H1 (cell line): Measurements from ENCODE around the gene SCN1B. TPM values are rescaled to one million over a fixed set of nuclear protein-coding genes. Genes with fewer than 3 reads are reported as not detected.

Experiments used
- CTCF ChIA-PET: fragments of 300-600 bp; sonication (Branson Sonifier 250); formaldehyde crosslinking; loops from one replicate; lab custom pipeline; 2021; ENCODE audit not compliant: partially characterized antibody; lab: Charles Lee
- POLR2A ChIA-PET: fragments of 300-600 bp; sonication (Branson Sonifier 250); formaldehyde crosslinking; loops from one replicate; lab custom pipeline; 2021; ENCODE audit warnings: inconsistent platforms; ENCODE audit not compliant: partially characterized antibody; lab: Charles Lee
- DNase-seq, 2 experiments: peaks; one replicate each; pipeline versions ENCODE4 v3.0.0 to v3.0.0-alpha.2; 2010 to 2022; ENCODE audit warnings: low spot score in 2 of 2, low read depth in 1 of 2, mixed read lengths in 1 of 2
- FAIRE-seq: peaks from 2 replicates; lab custom pipeline; 2011; peaks lifted over from hg19 to GRCh38; lab: Jason Lieb, UNC
- H2AFZ ChIP-seq: 2 replicates; pipeline ENCODE4 v1.8.1; 2012; ENCODE audit warnings: low read length, inconsistent platforms
- H2AK5ac ChIP-seq: 2 replicates; pipeline ENCODE4 v1.6.1; 2013; ENCODE audit warnings: low read depth, low read length
- H2BK120ac ChIP-seq: replicated peaks from 2 replicates; pipeline ENCODE3; 2013; ENCODE audit warnings: low read depth, low read length, inconsistent platforms
- H2BK12ac ChIP-seq: 2 replicates; pipeline ENCODE4 v1.6.1; 2013; ENCODE audit warnings: low read depth, low read length
- H2BK15ac ChIP-seq: 2 replicates; pipeline ENCODE4 v1.6.1; 2013; ENCODE audit warnings: low read length
- H2BK20ac ChIP-seq: 2 replicates; pipeline ENCODE4 v1.6.1; 2013; ENCODE audit warnings: low read length
- H2BK5ac ChIP-seq: 2 replicates; pipeline ENCODE4 v1.6.1; 2013; ENCODE audit warnings: low read depth, low read length
- H3K14ac ChIP-seq: 2 replicates; pipeline ENCODE4 v1.6.1; 2013; ENCODE audit warnings: inconsistent platforms; ENCODE audit not compliant: insufficient read length
- H3K18ac ChIP-seq: 2 replicates; pipeline ENCODE4 v1.6.1; 2013; ENCODE audit warnings: low read length; ENCODE audit errors: extremely low read depth
- H3K23ac ChIP-seq: 2 replicates; pipeline ENCODE4 v1.6.1; 2013; ENCODE audit warnings: inconsistent platforms; ENCODE audit not compliant: insufficient read length
- H3K23me2 ChIP-seq: 2 replicates; pipeline ENCODE4 v1.6.1; 2013; ENCODE audit warnings: low read depth, low read length
- H3K27ac ChIP-seq: 2 replicates; pipeline ENCODE4 v1.6.1; 2011; ENCODE audit warnings: low read depth, low read length, inconsistent platforms
- H3K27me3 ChIP-seq, 4 experiments: replicated peaks in 1 of 4; 1 replicate in 1 of 4; 2 replicates in 3 of 4; pipeline versions ENCODE4 v1.6.1 to v1.8.1; 2011 to 2013; ENCODE audit warnings: low read length in 3 of 4, mild to moderate bottlenecking in 3 of 4, inconsistent platforms in 2 of 4, mixed read lengths in 2 of 4, moderate library complexity in 1 of 4; ENCODE audit not compliant: control insufficient read depth in 3 of 4, insufficient read depth in 3 of 4; ENCODE audit errors: extremely low read depth in 1 of 4
- H3K36me3 ChIP-seq, 4 experiments: 2 replicates each; pipeline versions ENCODE4 v1.6.1 to v1.8.1; 2011 to 2013; ENCODE audit warnings: mild to moderate bottlenecking in 4 of 4, low read length in 3 of 4, moderate library complexity in 2 of 4, control low read depth in 1 of 4, inconsistent platforms in 1 of 4; ENCODE audit not compliant: insufficient read depth in 4 of 4, control insufficient read depth in 2 of 4
- H3K4ac ChIP-seq: replicated peaks from 2 replicates; pipeline ENCODE3; 2013; ENCODE audit warnings: low read length, low read depth, mixed read lengths, inconsistent platforms; ENCODE audit not compliant: insufficient read length
- H3K4me1 ChIP-seq, 4 experiments: replicated peaks in 1 of 4; 1 replicate in 1 of 4; 2 replicates in 3 of 4; pipeline versions ENCODE4 v1.6.1 to v1.8.1; 2011 to 2013; ENCODE audit warnings: low read length in 3 of 4, inconsistent platforms in 2 of 4, mixed read lengths in 1 of 4; ENCODE audit not compliant: insufficient read depth in 4 of 4, control insufficient read depth in 3 of 4
- H3K4me2 ChIP-seq, 2 experiments: 2 replicates each; pipeline versions ENCODE4 v1.6.1 to v1.8.1; 2011 to 2013; ENCODE audit warnings: low read depth in 2 of 2, low read length in 2 of 2, control low read depth in 1 of 2, inconsistent platforms in 1 of 2, mild to moderate bottlenecking in 1 of 2; ENCODE audit not compliant: insufficient read depth in 1 of 2
- H3K4me3 ChIP-seq, 4 experiments: fragments of 200-600, 300-600 bp in 1 of 4; sonication (generic), shearing (Covaris generic), sonication (Bioruptor Twin) in 1 of 4; 2 replicates each; pipeline versions ENCODE4 v1.5.1 to v1.8.1; 2011 to 2016; ENCODE audit warnings: low read length in 4 of 4, low read depth in 3 of 4, control low read depth in 2 of 4, inconsistent platforms in 2 of 4, mild to moderate bottlenecking in 2 of 4, mixed read lengths in 1 of 4, moderate library complexity in 1 of 4; ENCODE audit not compliant: insufficient read depth in 2 of 4; ENCODE audit errors: extremely low read depth in 1 of 4
- H3K56ac ChIP-seq: replicated peaks from 2 replicates; pipeline ENCODE3; 2013; ENCODE audit warnings: low read depth, mild to moderate bottlenecking, mixed read lengths, low read length, inconsistent platforms; ENCODE audit not compliant: insufficient read length
- H3K79me1 ChIP-seq: 2 replicates; pipeline ENCODE4 v1.6.1; 2013; ENCODE audit warnings: low read depth, low read length, control low read depth
- H3K79me2 ChIP-seq, 2 experiments: 2 replicates each; pipeline versions ENCODE4 v1.6.1 to v1.8.1; 2012 to 2013; ENCODE audit warnings: low read length in 2 of 2, mild to moderate bottlenecking in 2 of 2, inconsistent platforms in 1 of 2; ENCODE audit not compliant: insufficient read depth in 2 of 2, control insufficient read depth in 1 of 2
- H3K9ac ChIP-seq, 4 experiments: replicated peaks in 1 of 4; 1 replicate in 1 of 4; 2 replicates in 3 of 4; pipeline versions ENCODE4 v1.6.1 to v1.8.1; 2011 to 2013; ENCODE audit warnings: low read depth in 3 of 4, low read length in 3 of 4, control low read depth in 2 of 4, mild to moderate bottlenecking in 2 of 4, moderate library complexity in 2 of 4, inconsistent platforms in 1 of 4; ENCODE audit errors: extremely low read depth in 1 of 4
- H3K9me3 ChIP-seq, 2 experiments: 2 replicates each; pipeline versions ENCODE4 v1.6.1 to v1.8.1; 2012 to 2013; ENCODE audit warnings: mild to moderate bottlenecking in 2 of 2, moderate library complexity in 2 of 2, control low read depth in 1 of 2, inconsistent platforms in 1 of 2, low read depth in 1 of 2, low read length in 1 of 2, mixed read lengths in 1 of 2; ENCODE audit not compliant: insufficient read depth in 2 of 2
- H4K20me1 ChIP-seq, 2 experiments: replicated peaks in 1 of 2; 2 replicates each; pipeline versions ENCODE3 to v1.8.1; 2011 to 2013; ENCODE audit warnings: inconsistent platforms in 2 of 2, low read length in 2 of 2, mild to moderate bottlenecking in 1 of 2; ENCODE audit not compliant: insufficient read depth in 2 of 2, control insufficient read depth in 1 of 2
- H4K5ac ChIP-seq: 2 replicates; pipeline ENCODE4 v1.6.1; 2013; ENCODE audit warnings: low read length, low read depth, mixed read lengths, inconsistent platforms; ENCODE audit not compliant: insufficient read length
- H4K8ac ChIP-seq: 2 replicates; pipeline ENCODE4 v1.8.0; 2013; ENCODE audit warnings: mild to moderate bottlenecking, moderate library complexity, low read length, inconsistent platforms; ENCODE audit not compliant: insufficient read depth; ENCODE audit errors: extremely low read depth
- H4K91ac ChIP-seq: replicated peaks from 2 replicates; pipeline ENCODE3; 2013; ENCODE audit warnings: low read length, mixed read lengths, inconsistent platforms; ENCODE audit not compliant: insufficient read length
- ATF3 ChIP-seq: IDR thresholded peaks from 2 replicates; pipeline ENCODE4 v1.6.1; 2011; ENCODE audit warnings: low read depth, mild to moderate bottlenecking, low read length; ENCODE audit not compliant: insufficient read depth
- CHD1 ChIP-seq: IDR thresholded peaks from 2 replicates; pipeline ENCODE4 v1.6.1; 2012; ENCODE audit warnings: low read depth, low read length, improper control_type of control experiment
- GABPA ChIP-seq: IDR thresholded peaks from 2 replicates; pipeline ENCODE4 v1.6.1; 2011; ENCODE audit warnings: mild to moderate bottlenecking, low read length, moderate library complexity, borderline replicate concordance; ENCODE audit not compliant: insufficient read depth
- GTF2F1 ChIP-seq: IDR thresholded peaks from 2 replicates; pipeline ENCODE4 v1.6.1; 2012; ENCODE audit warnings: low read depth, low read length, improper control_type of control experiment, borderline replicate concordance
- HDAC2 ChIP-seq, 2 experiments: fragments of 300-600 bp in 1 of 2; sonication (generic) in 1 of 2; IDR thresholded peaks; 2 replicates each; pipeline ENCODE4 v1.6.1; 2011 to 2012; ENCODE audit warnings: low read depth in 2 of 2, low read length in 2 of 2, mild to moderate bottlenecking in 2 of 2, moderate library complexity in 2 of 2, borderline replicate concordance in 1 of 2, inconsistent platforms in 1 of 2
- NANOG ChIP-seq: IDR thresholded peaks from 2 replicates; pipeline ENCODE4 v1.6.1; 2011; ENCODE audit warnings: low read length, low read depth, mild to moderate bottlenecking, inconsistent platforms; ENCODE audit not compliant: insufficient read depth, poor library complexity, severe bottlenecking
- PHF8 ChIP-seq: fragments of 200-600 bp; sonication (generic); conservative IDR thresholded peaks from 2 replicates; pipeline ENCODE4 v1.7.1; 2012; ENCODE audit warnings: low read depth, mild to moderate bottlenecking, inconsistent platforms, low read length, moderate library complexity
- RAD21 ChIP-seq, 2 experiments: IDR thresholded peaks in 1 of 2; conservative IDR thresholded peaks in 1 of 2; 2 replicates each; pipeline ENCODE4 v1.6.1; 2011; ENCODE audit warnings: low read depth in 2 of 2, low read length in 2 of 2, improper control_type of control experiment in 1 of 2, inconsistent platforms in 1 of 2, mild to moderate bottlenecking in 1 of 2, moderate library complexity in 1 of 2
- WGBS, 2 experiments: shearing (Covaris generic) in 1 of 2; methylation state at CpG; one replicate each; pipeline versions ENCODE4 v1.1.6 to v1.1.7; 2013 to 2015; ENCODE audit warnings: low lambda C conversion rate in 2 of 2, mixed read lengths in 2 of 2, inconsistent platforms in 1 of 2, low coverage in 1 of 2, missing lambda C conversion rate in 1 of 2; ENCODE audit not compliant: insufficient replicate concordance in 2 of 2, insufficient coverage in 1 of 2, insufficient read length in 1 of 2; ENCODE audit errors: extremely low coverage in 1 of 2, missing lambda C conversion rate in 1 of 2; 5-methylcytosine and 5-hydroxymethylcytosine counted together
- polyA plus RNA-seq, 7 experiments: library from polyadenylated mRNA; depleted of rRNA in 3 of 7; stranded (reverse) in 5 of 7; unstranded in 2 of 7; fragments of >200 nt in 5 of 7; fragments of 200-250 nt in 2 of 7; gene quantifications; 1 replicate in 5 of 7; 2 replicates in 1 of 7; 4 replicates in 1 of 7; pipeline versions ENCODE4 v1.2.1 to v1.2.3, GENCODE V29; 2011 to 2013; ENCODE audit warnings: missing spikeins in 2 of 7, mixed read lengths in 2 of 7
- total RNA-seq: library from RNA; stranded (reverse); fragmentation: NEBNext Ultra II Directional; extraction: Animal tissue kit (Norgen Biotek cat#: 25700); gene quantifications from 2 replicates; pipeline ENCODE4 v1.2.1, GENCODE V29; 2021

SCN1B gene
- total and polyA plus RNA-seq, 2 of the 8 experiments (the other 6 are each of a cell fraction or from before 2014, with no cell fraction given) = 3.1 to 3.5 TPM

GRCh38 chr19:35000647-35001501, 29.4 kb upstream of the SCN1B start:
- Histone ChIP-seq H2BK20ac (no peak overlapping the region), H2BK15ac (no peak overlapping the region), H2BK12ac (0 out of 2 replicates have a peak overlapping the region, but pooled peaks have one; percentile 29), H3K9ac (peak overlapping the region; percentile 70 to 93 (median 82)), H3K27ac (peak overlapping the region; percentile 75), H3K23me2 (peaks cover 18% of the 10 kb centered on the region), H3K56ac (peak overlapping the region; percentile 94), H3K14ac (peak overlapping the region; percentile 81), H4K20me1 (peaks cover 25 to 36% of the 10 kb centered on the region in 2 experiments), H3K4me2 (peak overlapping the region; percentile 91 to 99), H3K23ac (no peak overlapping the region), H2AK5ac (no peak overlapping the region), H3K18ac (peak overlapping the region; percentile 44), H2AFZ (no peak overlapping the region), H2BK5ac (peak overlapping the region; percentile 26; the same call in 1 of the 2 replicates), H3K4me1 (peaks cover 8 to 28% (median 20%) of the 10 kb centered on the region in 4 experiments), H4K91ac (peak overlapping the region; percentile 89), H4K8ac (peak overlapping the region; percentile 86), H3K36me3 (peaks cover 3 to 14% (median 8%) of the 10 kb centered on the region in 4 experiments; a peak in 6 of 8 replicates), H3K27me3 (no peaks in the 10 kb centered on the region), H3K79me1 (peaks cover 13% of the 10 kb centered on the region), H2BK120ac (peak overlapping the region; percentile 75), H4K5ac (peak overlapping the region; percentile 39), H3K79me2 (peaks cover 31 to 52% of the 10 kb centered on the region in 2 experiments), H3K9me3 (no peaks in the 10 kb centered on the region), H3K4ac (peak overlapping the region; percentile 6), H3K4me3 (peak overlapping the region; percentile 73 to 92 (median 84))
- FAIRE-seq = no peak
- 6% methylated on average over 36 of the region's 46 CpGs; no CpG with 5 or more reads in 1 of the 2 experiments for whole genome bisulfite sequencing, 2 experiments
- ChIA-PET CTCF (interaction anchor here (1.1 to 3.5 kb wide), 6 partner anchors 11 to 162 kb away, joined by 3 to 18 read pairs (median 6); no protein-coding TSS in a partner anchor), POLR2A (interaction anchor here (0.6 to 22.5 kb wide), 11 partner anchors 14 to 498 kb away, joined by 3 to 366 read pairs (median 4); partner anchors contain the start of genes HPN, SCN1B and ZNF30)
- DNase-seq = peak in 1 of 2 experiments; percentile 34
- TF ChIP-seq ATF3 (no peak), RAD21 (IDR thresholded peaks at IDR 0.05 in 1 of 2, conservative IDR thresholded peaks at IDR 0.05 in 1 of 2; ENCODE audit: low read depth in 2 of 2, low read length in 2 of 2) (no peak), HDAC2 (IDR thresholded peaks at IDR 0.05; ENCODE audit: borderline replicate concordance in 1 of 2, low read depth in 2 of 2, low read length in 2 of 2) (no peak), GABPA (no peak), PHF8 (peak; percentile 21; the same call in 1 of the 2 replicates), CHD1 (no peak), GTF2F1 (no peak), NANOG (no peak)
